22Rv1 (cell line): ENCODE results near the gene BMPR2.

ENCODE experiments used
- CTCF ChIP-seq: fragments of 450-650 bp; IDR thresholded peaks from 2 replicates; pipeline ENCODE4 v1.5.1; 2017; ENCODE audit warnings: mild to moderate bottlenecking
- ZFX ChIP-seq: fragments of 450-650 bp; IDR thresholded peaks from 2 replicates; pipeline ENCODE4 v1.6.1; 2017; ENCODE audit warnings: antibody characterized with exemption, borderline replicate concordance

GRCh38 chr2:202610380-202610779 lies 234.3 kb downstream of the BMPR2 start:
- TF ChIP-seq CTCF (no peak), ZFX (no peak)
